Femur (tissue), 1 donor: Measurements from ENCODE around the gene MTG1.
"Not testable (repeated sequence)": the region's sequence is repeated elsewhere in the genome, so short reads cannot be mapped to it uniquely, and the experiment has no call there.

Experiments
- DNase-seq: peaks from one replicate; pipeline ENCODE4 v3.0.0-alpha.2; 2017

The MTG1 gene

GRCh38 chr10:133359554-133359971 lies 34.4 kb upstream of the MTG1 start:
- no peak for DNase-seq

DNA sequence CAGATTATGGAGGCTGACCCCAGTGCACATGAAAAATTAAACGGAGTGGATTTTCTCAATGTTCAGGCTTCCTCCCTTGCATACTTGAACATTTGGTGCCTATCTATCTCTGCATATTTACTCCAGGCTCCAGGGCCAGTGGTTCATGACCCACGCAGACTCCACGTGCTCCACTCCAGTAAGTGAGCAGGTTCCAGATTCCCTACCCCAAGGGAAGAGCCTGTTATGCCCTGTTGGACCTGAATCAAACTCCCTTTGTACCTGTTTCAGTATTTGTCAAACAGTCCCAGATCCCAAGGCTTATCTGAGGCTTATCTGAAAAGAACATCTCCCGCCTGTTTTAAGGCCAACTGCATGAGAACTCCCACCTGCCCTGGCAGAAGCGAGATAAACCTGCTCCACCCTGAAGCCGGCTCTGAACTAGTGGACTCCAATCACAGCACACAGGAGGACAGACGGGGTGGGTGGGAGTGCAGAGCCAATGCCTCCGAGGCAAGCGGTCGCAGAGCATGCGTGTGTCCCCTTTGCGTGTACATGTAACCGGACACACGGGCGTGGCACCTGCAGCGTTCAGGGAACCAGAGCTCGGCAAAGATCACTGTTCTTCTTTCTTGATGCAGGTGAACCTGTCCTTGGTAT lies 33.9 kb upstream of the MTG1 start:
- no peak for DNase-seq

DNA sequence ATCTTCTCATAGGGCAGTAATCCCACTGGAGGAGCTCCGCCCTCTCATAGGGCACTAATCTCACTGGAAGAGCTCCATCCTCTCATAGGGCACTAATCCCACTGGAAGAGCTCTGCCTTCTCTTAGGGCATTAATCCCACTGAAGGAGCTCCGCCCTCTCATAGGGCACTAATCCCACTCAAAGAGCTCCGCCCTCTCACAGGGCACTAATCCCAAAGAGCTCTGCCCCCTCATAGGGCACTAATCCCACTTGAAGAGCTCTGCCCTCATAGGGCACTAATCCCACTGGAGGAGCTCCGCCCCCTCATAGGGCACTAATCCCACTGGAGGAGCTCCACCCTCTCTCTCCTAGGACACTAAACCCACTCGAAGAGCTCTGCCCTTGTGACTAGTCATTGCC lies 32.7 kb upstream of the MTG1 start:
- DNase-seq = no peak

DNA sequence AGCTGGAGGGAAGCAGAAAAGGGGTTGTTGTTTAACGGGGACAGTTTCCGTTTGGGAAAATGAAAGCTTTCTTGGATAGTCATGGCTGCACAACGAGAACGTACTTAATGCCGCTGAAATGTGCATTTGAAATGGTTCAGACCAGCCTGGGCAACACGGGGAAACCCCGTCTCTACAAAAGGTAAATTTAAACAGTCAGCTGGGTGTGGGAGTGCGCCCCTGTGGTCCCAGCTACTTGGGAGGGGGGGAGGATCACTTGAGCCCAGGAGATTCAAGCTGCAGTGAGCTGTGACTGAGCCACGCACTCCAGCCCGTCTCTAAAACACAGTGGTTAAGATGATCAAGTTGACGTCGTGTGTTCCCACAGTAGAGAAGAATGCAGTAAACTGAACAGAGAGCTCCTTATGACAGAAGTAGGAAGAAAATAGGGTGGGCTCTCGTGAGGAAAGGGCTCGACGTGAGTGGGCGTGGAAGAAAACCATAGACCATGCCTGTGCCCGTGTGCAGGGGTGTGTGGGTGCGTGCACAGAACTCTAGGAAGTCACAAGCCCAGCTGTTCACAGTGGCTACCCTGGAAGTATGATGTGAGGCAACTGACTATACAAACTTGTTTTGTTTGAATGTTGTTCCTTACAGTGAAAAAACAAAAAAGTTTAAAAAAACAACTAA lies 32.0 kb upstream of the MTG1 start:
- no peak for DNase-seq

GRCh38 chr10:133362846-133363245 lies 31.1 kb upstream of the MTG1 start:
- peak; percentile 13 for DNase-seq

DNA sequence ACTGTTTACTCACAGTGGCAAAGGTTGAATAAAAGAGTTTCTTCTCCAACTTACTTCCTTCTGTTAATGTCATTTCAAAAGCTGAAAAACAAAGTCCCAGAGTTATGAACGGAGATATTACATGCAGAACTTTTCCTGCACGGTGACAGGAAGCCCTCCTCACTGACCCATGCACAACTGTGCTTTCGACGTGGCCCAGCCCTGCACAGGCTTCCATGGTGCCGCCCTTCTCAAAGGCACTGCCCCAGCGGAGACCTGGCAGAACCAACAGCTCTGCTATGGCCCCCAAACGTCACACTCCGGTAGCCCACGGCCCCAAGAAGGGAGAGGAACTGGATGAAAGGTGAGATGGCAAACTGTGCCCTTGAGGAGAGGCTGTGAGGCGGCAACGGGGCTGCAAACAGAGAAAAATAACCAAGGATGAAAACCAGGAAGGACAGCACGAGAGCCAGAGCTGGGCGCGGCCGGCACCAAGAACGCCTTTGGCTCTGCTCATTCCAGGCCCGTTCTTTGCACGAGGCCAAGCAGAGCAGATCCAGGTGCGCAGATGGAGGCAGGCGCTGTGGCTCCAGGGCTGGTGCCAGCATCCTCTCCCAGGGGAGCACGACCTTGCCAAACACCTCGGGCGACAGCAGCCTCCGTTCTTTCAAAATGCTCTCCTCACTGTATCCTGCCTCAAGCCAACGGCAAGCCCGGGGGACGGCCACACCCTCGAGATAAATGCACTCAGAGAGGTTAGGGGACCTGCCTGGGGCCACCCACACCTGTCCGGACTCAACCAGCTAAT lies 29.1 kb upstream of the MTG1 start:
- DNase-seq = no peak

DNA sequence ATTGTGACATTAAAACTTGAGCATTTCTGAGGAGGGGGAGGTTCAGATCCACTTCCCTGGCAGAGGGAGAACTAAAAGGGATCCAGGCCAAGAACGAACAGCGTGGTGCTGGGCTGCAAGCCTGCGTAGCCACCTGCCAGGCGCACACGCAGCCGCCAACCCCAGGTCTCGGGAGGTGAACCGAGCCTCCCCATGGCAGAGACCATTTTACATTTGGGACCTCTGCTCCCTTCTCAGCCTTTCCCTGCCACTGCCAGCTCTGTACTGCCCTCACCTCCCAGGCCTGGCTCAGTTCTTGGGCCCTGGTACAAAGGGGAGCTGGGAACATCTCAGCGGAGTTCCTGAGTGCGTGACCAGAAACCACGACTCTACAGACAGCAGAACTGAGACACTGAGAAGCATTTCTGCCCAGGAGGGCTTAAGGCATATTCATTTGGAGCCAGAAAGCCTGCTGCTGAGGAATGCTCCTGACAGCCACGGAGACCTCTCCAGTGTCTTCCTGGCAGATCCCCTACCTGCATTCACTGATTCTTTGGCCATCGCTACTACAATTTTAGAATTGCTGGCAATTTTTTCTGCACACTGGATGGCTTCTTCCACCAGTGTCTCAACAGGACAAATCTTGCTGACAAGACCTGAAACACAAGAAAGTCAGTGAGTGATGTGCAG lies 28.4 kb upstream of the MTG1 start:
- DNase-seq = no peak

DNA sequence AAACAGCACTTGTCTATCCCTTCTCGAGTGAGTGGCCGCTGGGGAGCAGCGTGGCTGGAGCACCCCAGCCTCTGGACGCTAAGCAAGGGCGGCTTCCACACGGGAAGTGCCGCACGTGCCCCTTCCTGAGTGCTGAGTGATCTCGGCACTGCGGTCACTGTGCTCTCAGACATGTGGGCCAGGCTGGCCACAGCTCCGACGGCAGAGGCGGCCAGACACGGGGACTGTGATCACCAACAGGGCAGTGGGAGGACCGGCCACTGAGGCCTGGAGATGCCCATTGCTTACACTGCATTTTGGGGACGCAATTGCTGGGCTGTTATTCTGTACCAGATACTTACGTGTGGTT lies 27.9 kb upstream of the MTG1 start:
- no peak for DNase-seq

GRCh38 chr10:133366751-133367150 lies 27.2 kb upstream of the MTG1 start:
- DNase-seq = no peak

- not testable (repeated sequence) for DNase-seq
Observed at GRCh38 chr10:133367461-133367860, 26.5 kb upstream of the MTG1 start.

DNA sequence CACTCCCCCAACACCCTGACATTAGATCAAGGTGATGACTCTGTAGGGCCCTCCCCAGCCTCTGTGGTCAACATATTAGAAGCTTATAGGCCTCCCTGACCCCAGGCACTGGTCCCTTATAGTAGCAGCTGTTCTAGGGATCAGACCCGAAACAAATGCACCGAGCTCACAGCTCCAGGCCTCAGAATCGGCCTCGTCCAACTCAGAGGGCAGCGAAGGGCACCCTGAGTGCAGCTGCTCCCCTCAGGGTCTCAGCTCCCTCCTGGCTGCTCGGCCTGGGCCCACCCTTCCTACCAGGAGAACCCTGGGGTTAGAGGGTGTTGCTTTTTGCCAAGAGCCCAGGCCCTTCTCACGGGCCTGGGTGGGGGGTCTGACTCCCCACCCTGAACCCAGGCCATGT lies 25.8 kb upstream of the MTG1 start:
- no peak for DNase-seq

GRCh38 chr10:133370030-133370786 lies 23.7 kb upstream of the MTG1 start:
- DNase-seq = no peak

- no peak for DNase-seq
Observed at GRCh38 chr10:133372507-133372906, 21.4 kb upstream of the MTG1 start.

GRCh38 chr10:133373174-133374090 lies 20.5 kb upstream of the MTG1 start, which contains the start of gene ECHS1:
Gene ECHS1 (minus strand): TSS chr10:133373354. CDS start chr10:133373333, 21 bp downstream.
- peak; percentile 97 for DNase-seq

GRCh38 chr10:133375357-133376115 lies 18.4 kb upstream of the MTG1 start:
- DNase-seq = no peak

DNA sequence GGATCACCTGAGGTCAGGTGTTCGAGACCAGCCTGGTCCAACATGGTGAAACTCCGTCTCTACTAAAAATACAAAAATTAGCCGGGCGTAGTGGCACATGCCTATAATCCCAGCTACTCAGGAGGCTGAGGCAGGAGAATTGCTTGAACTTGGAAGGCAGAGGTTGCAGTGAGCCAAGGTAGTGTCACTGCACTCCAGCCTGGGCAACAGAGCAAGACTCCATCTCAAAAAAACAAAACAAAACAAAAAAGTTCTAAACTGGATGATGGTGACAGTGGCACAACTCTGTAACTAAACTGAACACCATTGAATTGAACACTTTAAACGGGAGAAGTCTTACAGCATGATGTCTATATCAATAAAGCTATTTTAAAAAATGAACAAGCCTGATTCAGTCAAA lies 17.8 kb upstream of the MTG1 start:
- not testable (repeated sequence) for DNase-seq

DNA sequence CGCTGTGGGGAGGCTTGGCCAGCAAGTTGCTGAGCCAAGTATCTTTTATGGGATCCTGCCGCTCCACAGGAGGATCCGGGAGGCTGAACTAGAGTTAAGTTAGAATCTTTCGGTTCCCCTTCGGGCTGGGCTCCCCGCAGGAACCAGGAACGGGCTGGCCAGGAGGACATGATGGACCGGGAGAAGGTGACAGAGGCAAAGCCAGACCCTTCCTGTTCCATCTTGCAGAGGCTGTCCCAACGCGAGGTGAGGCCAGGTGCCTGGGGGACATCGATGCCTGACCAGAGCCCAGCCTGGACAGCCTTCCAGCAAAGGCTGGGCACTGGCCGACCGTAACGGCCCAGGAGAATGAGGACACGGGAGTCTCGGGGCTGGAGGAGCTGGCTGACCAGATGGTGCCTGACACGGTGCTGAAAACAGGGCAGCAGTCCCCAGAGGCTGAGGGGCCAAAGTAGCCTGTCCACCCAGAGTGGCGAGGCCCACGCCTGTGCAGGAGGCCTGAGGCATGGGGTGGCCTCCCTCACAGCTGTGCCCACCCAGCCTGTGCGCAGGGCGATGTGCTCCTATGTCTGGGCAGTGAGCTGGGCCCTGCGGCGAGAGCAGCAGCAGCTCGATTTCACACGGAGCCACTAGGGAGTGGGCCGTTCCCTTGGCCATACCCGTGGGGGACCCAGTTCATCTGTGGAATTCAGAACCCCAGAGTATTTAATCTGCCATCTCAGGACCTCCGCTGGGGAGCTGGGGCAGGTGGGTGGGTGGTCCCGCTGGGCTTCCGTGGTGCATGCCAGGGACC lies 16.7 kb upstream of the MTG1 start:
- no peak for DNase-seq

- DNase-seq = no peak
Observed at GRCh38 chr10:133377818-133378250, 16.1 kb upstream of the MTG1 start.

GRCh38 chr10:133378251-133379096 lies 15.5 kb upstream of the MTG1 start:
- DNase-seq = peak; percentile 77
